Subcutaneous abdominal adipose tissue (tissue), 5 donors: Measurements from ENCODE around the gene LANCL1.

Source experiments
- H3K27ac ChIP-seq: one replicate; pipeline ENCODE4 v1.7.0; 2013; ENCODE audit warnings: low read depth, mild to moderate bottlenecking, inconsistent platforms, low read length, moderate library complexity
- H3K27me3 ChIP-seq, 5 donors: one replicate each; pipeline ENCODE4 v1.7.0; 2013; ENCODE audit warnings: low read length in 5 of 5, inconsistent platforms in 1 of 5; ENCODE audit not compliant: control insufficient read depth in 5 of 5, insufficient read depth in 4 of 5
- H3K36me3 ChIP-seq, 5 donors: one replicate each; pipeline ENCODE4 v1.7.0; 2013; ENCODE audit warnings: low read length in 5 of 5; ENCODE audit not compliant: control insufficient read depth in 5 of 5, insufficient read depth in 5 of 5
- H3K4me1 ChIP-seq, 5 donors: one replicate each; pipeline ENCODE4 v1.7.0; 2013; ENCODE audit warnings: low read length in 5 of 5, mild to moderate bottlenecking in 3 of 5, moderate library complexity in 1 of 5; ENCODE audit not compliant: control insufficient read depth in 5 of 5, insufficient read depth in 5 of 5
- H3K4me3 ChIP-seq, 5 donors: one replicate each; pipeline ENCODE4 v1.7.0; 2013; ENCODE audit warnings: low read length in 5 of 5, low read depth in 1 of 5
- H3K9ac ChIP-seq, 5 donors: one replicate each; pipeline ENCODE4 v1.7.0; 2013; ENCODE audit warnings: low read length in 5 of 5, mild to moderate bottlenecking in 4 of 5, moderate library complexity in 3 of 5
- H3K9me3 ChIP-seq, 5 donors: one replicate each; pipeline ENCODE4 v1.7.0; 2013; ENCODE audit warnings: low read length in 5 of 5; ENCODE audit not compliant: control insufficient read depth in 5 of 5
- donor health status: healthy.
- donor health status: healthy.
- donor health status: healthy.
- donor health status: healthy.
- donor health status: healthy.

Gene LANCL1

DNA sequence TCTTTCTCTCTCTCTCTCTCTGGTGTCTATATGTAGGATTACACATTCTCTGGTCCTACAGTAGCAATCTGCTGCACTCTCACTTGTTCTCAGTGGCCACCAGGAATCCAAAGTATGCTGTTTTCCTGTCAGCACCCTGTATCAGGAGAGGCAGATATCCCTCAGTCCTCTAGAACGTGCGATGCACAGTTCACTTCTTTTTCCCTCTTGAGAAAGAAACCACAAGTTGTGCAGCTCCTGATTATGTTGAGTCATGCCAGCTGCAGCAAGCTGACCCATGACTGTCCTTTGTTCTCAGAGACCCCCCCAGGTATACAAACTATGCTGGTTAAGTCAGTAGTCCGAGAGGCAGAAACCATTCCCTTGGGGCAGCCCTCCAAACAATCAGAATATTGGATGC, 54.6 kb downstream of the LANCL1 start:
- Histone ChIP-seq H3K27ac (no peak overlapping the region), H3K36me3 (no peaks in the 10 kb centered on the region), H3K27me3 (peaks cover 0 to 2% (median 0%) of the 10 kb centered on the region in 5 donors), H3K4me1 (no peaks in the 10 kb centered on the region), H3K9me3 (peaks cover 0 to 6% (median 0%) of the 10 kb centered on the region in 5 donors), H3K9ac (no peak overlapping the region), H3K4me3 (no peak overlapping the region)

DNA sequence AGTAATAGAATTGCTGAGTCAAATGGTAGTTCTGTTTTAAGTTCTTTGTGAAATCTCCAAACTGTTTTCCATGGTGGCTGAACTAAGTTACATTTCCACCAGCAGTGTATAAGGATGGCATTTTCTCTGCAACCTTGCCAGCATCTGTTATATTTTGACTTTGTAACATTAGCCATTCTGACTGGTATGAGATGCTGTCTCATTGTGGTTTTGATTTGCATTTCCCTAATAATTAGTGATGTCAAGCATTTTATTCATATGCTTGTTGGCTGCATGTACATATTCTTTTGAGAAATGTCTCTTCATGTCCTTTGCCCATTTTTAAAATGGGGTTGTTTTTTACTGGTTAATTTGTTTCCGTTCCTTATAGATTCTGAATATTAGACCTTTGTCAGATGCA, 63.9 kb downstream of the LANCL1 start:
- Histone ChIP-seq H3K4me3 (no peak overlapping the region), H3K27me3 (peaks cover 0 to 4% (median 2%) of the 10 kb centered on the region in 5 donors), H3K27ac (no peak overlapping the region), H3K9ac (no peak overlapping the region), H3K4me1 (no peaks in the 10 kb centered on the region), H3K9me3 (peaks cover 0 to 3% (median 0%) of the 10 kb centered on the region in 5 donors), H3K36me3 (no peaks in the 10 kb centered on the region)

DNA sequence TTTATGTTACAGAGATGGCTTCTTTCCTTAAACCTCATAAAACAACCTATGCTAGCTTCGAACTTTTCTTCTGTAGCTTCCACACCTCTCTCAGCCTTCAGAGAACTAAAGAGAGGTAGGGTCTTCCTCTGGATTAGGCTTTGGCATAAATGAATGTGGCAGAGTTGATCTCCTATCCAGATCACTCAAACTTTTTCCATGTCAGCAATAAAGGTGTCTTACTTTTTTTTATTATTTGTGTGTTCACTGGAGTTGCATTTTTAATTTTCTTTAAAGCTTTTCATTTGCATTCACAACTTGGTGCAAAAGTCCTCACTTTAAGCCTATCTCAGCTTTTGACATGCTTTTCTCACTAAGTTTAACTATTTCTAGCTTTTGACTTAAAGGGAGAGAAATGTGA, 66.0 kb downstream of the LANCL1 start:
- no peak overlapping the region for H3K4me3 ChIP-seq
- peaks cover 0 to 3% (median 0%) of the 10 kb centered on the region in 5 donors for H3K9me3 ChIP-seq
- no peaks in the 10 kb centered on the region for H3K27me3 ChIP-seq
- H3K27ac ChIP-seq, result no peak overlapping the region
- no peaks in the 10 kb centered on the region for H3K36me3 ChIP-seq
- H3K9ac ChIP-seq, result no peak overlapping the region
- H3K4me1 ChIP-seq, result no peaks in the 10 kb centered on the region

DNA sequence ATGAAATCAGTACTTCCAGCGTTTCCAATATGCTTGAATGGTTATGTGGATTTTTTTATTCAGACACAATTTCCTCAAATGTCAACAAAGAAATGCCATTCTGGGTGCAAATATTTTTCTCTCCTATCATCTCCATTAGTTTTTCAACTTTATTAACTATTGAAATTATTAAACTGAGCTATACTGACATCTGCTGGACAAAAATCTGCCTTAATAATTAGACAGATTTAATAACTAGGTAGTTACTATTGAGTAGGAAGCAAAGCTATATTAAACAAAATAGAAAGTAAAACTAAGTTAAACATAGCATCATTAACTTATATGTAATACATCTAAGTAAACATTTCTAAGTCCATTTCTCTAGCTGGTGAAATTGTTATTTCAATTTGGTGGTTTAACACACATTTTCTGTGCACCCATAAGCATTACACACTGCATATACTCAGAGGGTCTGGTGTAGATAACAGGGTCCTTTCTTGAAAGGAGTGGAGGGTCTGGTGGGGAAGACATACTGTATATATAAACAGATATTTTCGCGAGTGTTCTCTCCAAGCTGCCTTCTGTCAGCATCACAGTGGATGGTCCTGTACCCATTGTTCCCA, 77.0 kb downstream of the LANCL1 start:
- H3K9me3 ChIP-seq, result no peaks in the 10 kb centered on the region
- H3K27me3 ChIP-seq, result no peaks in the 10 kb centered on the region
- no peak overlapping the region for H3K4me3 ChIP-seq
- H3K4me1 ChIP-seq, result peaks cover 0 to 6% (median 0%) of the 10 kb centered on the region in 5 donors
- no peak overlapping the region for H3K27ac ChIP-seq
- no peaks in the 10 kb centered on the region for H3K36me3 ChIP-seq
- H3K9ac ChIP-seq, result no peak overlapping the region

DNA sequence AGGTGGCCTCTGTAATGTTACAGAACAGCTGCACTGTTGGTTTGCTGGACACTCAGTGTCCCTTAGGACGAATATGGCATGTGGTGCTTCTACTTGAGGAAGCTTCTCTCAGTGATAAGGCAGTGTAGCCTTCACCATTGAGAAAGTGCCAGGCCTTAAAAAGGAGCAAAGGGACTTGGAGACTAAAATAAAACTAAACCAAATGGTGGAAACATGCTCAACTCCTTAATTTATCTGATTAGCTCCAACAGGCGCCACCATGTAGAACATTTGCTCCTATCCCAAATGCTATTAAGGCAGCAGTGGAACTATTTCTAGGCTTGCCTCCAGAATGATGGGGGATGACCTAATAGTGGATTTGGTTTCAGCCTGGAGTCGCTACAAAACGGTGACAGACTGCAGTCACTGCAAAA, 84.1 kb downstream of the LANCL1 start:
- Histone ChIP-seq H3K27me3 (no peaks in the 10 kb centered on the region), H3K9me3 (no peaks in the 10 kb centered on the region), H3K27ac (no peak overlapping the region), H3K4me1 (no peaks in the 10 kb centered on the region), H3K4me3 (no peak overlapping the region), H3K9ac (no peak overlapping the region), H3K36me3 (no peaks in the 10 kb centered on the region)

DNA sequence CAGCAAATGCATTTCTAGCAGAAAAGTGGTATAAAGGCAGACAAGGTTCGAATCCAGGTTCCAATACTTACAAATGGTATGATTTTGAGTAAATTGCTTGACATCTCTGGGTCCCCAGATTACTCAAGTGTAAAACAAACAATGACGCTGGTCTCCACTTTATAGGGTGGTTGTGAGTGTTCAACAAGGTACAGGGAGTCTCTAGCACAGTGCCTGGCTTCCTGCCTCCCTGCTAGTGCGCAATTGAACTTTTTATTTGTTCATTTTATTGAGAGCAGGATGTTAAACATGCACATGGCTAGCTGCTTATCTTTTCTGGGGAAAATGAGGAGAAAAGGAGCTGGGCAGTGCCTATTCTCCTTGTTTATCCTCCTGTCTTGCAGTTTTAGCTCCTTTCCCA, 86.7 kb downstream of the LANCL1 start:
- no peaks in the 10 kb centered on the region for H3K4me1 ChIP-seq
- H3K27ac ChIP-seq, result no peak overlapping the region

DNA sequence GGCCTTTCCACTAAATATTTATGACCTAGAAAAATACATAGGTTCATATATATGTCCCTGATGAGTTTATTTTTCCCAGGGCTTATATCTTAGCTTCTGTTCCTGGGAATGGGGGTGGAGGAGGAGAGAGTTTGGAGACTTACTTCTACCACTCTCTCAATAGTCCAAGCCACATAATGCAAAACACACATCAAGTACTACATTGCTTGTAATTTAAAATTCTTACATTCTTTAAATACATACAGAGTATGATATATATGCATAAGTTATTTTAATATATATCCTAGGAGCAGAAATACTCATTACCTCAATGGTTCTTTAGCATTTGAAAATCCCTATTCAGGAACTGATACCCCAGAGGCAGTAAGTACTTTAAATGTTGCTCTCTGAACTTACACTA, 88.4 kb downstream of the LANCL1 start:
- H3K4me1 ChIP-seq, result no peaks in the 10 kb centered on the region
- no peaks in the 10 kb centered on the region for H3K27me3 ChIP-seq
- H3K36me3 ChIP-seq, result no peaks in the 10 kb centered on the region
- no peak overlapping the region for H3K4me3 ChIP-seq
- H3K9me3 ChIP-seq, result no peaks in the 10 kb centered on the region
- H3K27ac ChIP-seq, result no peak overlapping the region
- H3K9ac ChIP-seq, result no peak overlapping the region

More for the DNA sequence above, 86.7 kb downstream of the LANCL1 start:
- Histone ChIP-seq H3K9me3 (no peaks in the 10 kb centered on the region), H3K36me3 (no peaks in the 10 kb centered on the region), H3K27me3 (no peaks in the 10 kb centered on the region), H3K4me3 (no peak overlapping the region), H3K9ac (no peak overlapping the region)

DNA sequence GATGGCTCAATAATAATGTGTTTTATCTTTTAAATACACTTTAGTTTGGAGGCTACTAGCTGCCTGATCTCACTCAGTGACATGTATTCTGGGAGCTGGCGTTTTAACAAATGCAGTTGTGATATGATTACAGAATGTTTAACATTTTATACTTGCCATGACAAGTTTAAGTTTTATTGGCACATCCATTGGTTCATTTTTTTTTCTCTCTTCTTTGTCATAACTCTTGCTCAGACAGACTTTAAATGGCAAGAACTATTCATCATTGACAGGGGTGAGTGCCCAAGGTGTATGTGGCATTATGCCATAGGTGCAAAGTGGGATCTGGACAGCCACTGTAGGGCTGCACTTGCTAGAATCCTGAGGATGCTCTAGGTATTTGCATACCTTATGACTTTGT, 89.5 kb downstream of the LANCL1 start:
- Histone ChIP-seq H3K9ac (no peak overlapping the region), H3K36me3 (no peaks in the 10 kb centered on the region), H3K9me3 (no peaks in the 10 kb centered on the region), H3K27ac (no peak overlapping the region), H3K4me3 (no peak overlapping the region), H3K27me3 (no peaks in the 10 kb centered on the region), H3K4me1 (no peaks in the 10 kb centered on the region)
